CD4-positive, alpha-beta T cell (primary cell): ENCODE measurements around the gene PPFIBP2. TPM values are rescaled to one million over a fixed set of nuclear protein-coding genes. Genes with fewer than 3 reads are reported as not detected.

Experiments
- ATAC-seq: fragments of 200-7000 bp; cut with Tn5 transposase; one replicate; pipeline ENCODE4 v1.10.0; 2022; ENCODE audit warnings: mild to moderate bottlenecking; ENCODE audit not compliant: poor library complexity
- CTCF ChIA-PET: fragments of 350-600 bp; sonication (Branson Sonifier 250); formaldehyde crosslinking; loops from one replicate; lab custom pipeline; 2021; ENCODE audit warnings: antibody characterized with exemption, inconsistent platforms; lab: Charles Lee
- POLR2A ChIA-PET: fragments of 350-600 bp; sonication (Branson Sonifier 250); formaldehyde crosslinking; loops from one replicate; lab custom pipeline; 2021; ENCODE audit warnings: antibody characterized with exemption, inconsistent platforms; lab: Charles Lee
- DNase-seq, 14 experiments: peaks; one replicate each; pipeline ENCODE4 v3.0.0-alpha.2; 2013 to 2020; ENCODE audit warnings: mixed read lengths in 2 of 14
- H3K27ac ChIP-seq, 2 donors: one replicate each; pipeline versions ENCODE4 v1.5.1 to v1.7.0; 2013; ENCODE audit warnings: low read length in 2 of 2, low read depth in 1 of 2, mild to moderate bottlenecking in 1 of 2
- H3K27me3 ChIP-seq, 2 experiments: 1 replicate in 1 of 2; 2 replicates in 1 of 2; pipeline versions ENCODE4 v1.6.1 to v1.7.0; 2013; ENCODE audit warnings: low read length in 2 of 2, control low read depth in 1 of 2, mild to moderate bottlenecking in 1 of 2, moderate library complexity in 1 of 2; ENCODE audit not compliant: insufficient read depth in 2 of 2, control insufficient read depth in 1 of 2
- H3K36me3 ChIP-seq: one replicate; pipeline ENCODE4 v1.6.1; 2013; ENCODE audit warnings: low read length, control low read depth; ENCODE audit not compliant: insufficient read depth
- H3K4me1 ChIP-seq: one replicate; pipeline ENCODE4 v1.6.1; 2013; ENCODE audit warnings: low read length, control low read depth; ENCODE audit not compliant: insufficient read depth
- H3K4me3 ChIP-seq: one replicate; pipeline ENCODE4 v1.5.1; 2013; ENCODE audit warnings: mild to moderate bottlenecking, low read length, moderate library complexity
- H3K9me3 ChIP-seq, 2 experiments: 1 replicate in 1 of 2; 2 replicates in 1 of 2; pipeline versions ENCODE4 v1.6.1 to v1.7.0; 2013; ENCODE audit warnings: low read length in 2 of 2, mild to moderate bottlenecking in 2 of 2, control low read depth in 1 of 2, moderate library complexity in 1 of 2; ENCODE audit not compliant: control insufficient read depth in 1 of 2, insufficient read depth in 1 of 2
- H3K27ac Mint-ChIP-seq: one replicate; pipeline ENCODE4 v1.8.0; 2020; ENCODE audit warnings: mixed read lengths
- H3K27me3 Mint-ChIP-seq: one replicate; pipeline ENCODE4 v1.8.0; 2021; ENCODE audit warnings: mixed read lengths
- H3K36me3 Mint-ChIP-seq: one replicate; pipeline ENCODE4 v1.8.0; 2021; ENCODE audit warnings: low read depth, mixed read lengths
- H3K4me1 Mint-ChIP-seq: one replicate; pipeline ENCODE4 v1.8.0; 2021; ENCODE audit warnings: low read depth, mixed read lengths
- H3K4me3 Mint-ChIP-seq: one replicate; pipeline ENCODE4 v1.8.0; 2020; ENCODE audit warnings: mild to moderate bottlenecking, mixed read lengths
- H3K9me3 Mint-ChIP-seq: one replicate; pipeline ENCODE4 v1.8.0; 2020; ENCODE audit warnings: mixed read lengths
- CTCF ChIP-seq: fragments of 200-600 bp; IDR thresholded peaks from one replicate; pipeline ENCODE4 v1.8.0; 2022; ENCODE audit warnings: antibody characterized with exemption, mild to moderate bottlenecking
- intact Hi-C, 2 experiments: fragments of 100-400 bp; cut with DNase I in 1 of 2; cut with micrococcal nuclease in 1 of 2; formaldehyde crosslinking; loops; one replicate each; pipeline versions ENCODE4 v1.15.1 to v1.9.0; 2023 to 2025; cut with DNase I, micrococcal nuclease
- total RNA-seq, 174 experiments: library from RNA in 2 of 174; stranded (reverse) in 2 of 174; gene quantifications; one replicate each; pipeline ENCODE4 v1.2.3 and lab custom pipeline; 2021 to 2026

Gene PPFIBP2
- total RNA-seq, 2 experiments from 2014 or later: 27.0 to 35.9 TPM

GRCh38 chr11:7632211-7632610, 118.4 kb downstream of the PPFIBP2 start:
- no peaks in the 10 kb centered on the region for H3K36me3 ChIP-seq
- CTCF ChIA-PET: no interaction called here
- no peak overlapping the region for H3K27ac Mint-ChIP-seq

GRCh38 chr11:7635137-7635536, 121.3 kb downstream of the PPFIBP2 start:
- Histone ChIP-seq H3K27ac (no peak overlapping the region), H3K9me3 (no peaks in the 10 kb centered on the region), H3K4me1 (no peaks in the 10 kb centered on the region), H3K4me3 (no peak overlapping the region), H3K27me3 (no peaks in the 10 kb centered on the region), H3K36me3 (no peaks in the 10 kb centered on the region)
- intact Hi-C loops: no loop called here
- Mint-ChIP-seq H3K4me1 (no peaks in the 10 kb centered on the region), H3K36me3 (peaks cover 99% of the 10 kb centered on the region), H3K27me3 (no peaks in the 10 kb centered on the region), H3K4me3 (no peak overlapping the region), H3K9me3 (no peaks in the 10 kb centered on the region), H3K27ac (no peak overlapping the region)
- CTCF ChIA-PET: no interaction called here
- DNase-seq (no peak), ATAC-seq (no peak)
- POLR2A ChIA-PET: no interaction called here
- TF ChIP-seq CTCF: no peak

More at GRCh38 chr11:7632211-7632610, 118.4 kb downstream of the PPFIBP2 start:
- H3K27me3 ChIP-seq: no peaks in the 10 kb centered on the region
- no peaks in the 10 kb centered on the region for H3K4me1 Mint-ChIP-seq
- no peak overlapping the region for H3K4me3 ChIP-seq
- DNase-seq (no peak), ATAC-seq (no peak)
- no peaks in the 10 kb centered on the region for H3K9me3 Mint-ChIP-seq
- intact Hi-C loops: no loop called here
- no peak overlapping the region for H3K4me3 Mint-ChIP-seq
- POLR2A ChIA-PET: no interaction called here
- H3K9me3 ChIP-seq: no peaks in the 10 kb centered on the region
- no peaks in the 10 kb centered on the region for H3K27me3 Mint-ChIP-seq
- peaks cover 96% of the 10 kb centered on the region for H3K36me3 Mint-ChIP-seq
- H3K4me1 ChIP-seq: no peaks in the 10 kb centered on the region
- no peak for TF ChIP-seq CTCF
- no peak overlapping the region for H3K27ac ChIP-seq

- no peaks in the 10 kb centered on the region for H3K27me3 Mint-ChIP-seq
- H3K36me3 ChIP-seq: no peaks in the 10 kb centered on the region
- intact Hi-C loops: no loop called here
Measured at GRCh38 chr11:7635708-7636107, 121.9 kb downstream of the PPFIBP2 start.

More at GRCh38 chr11:7635708-7636107, 121.9 kb downstream of the PPFIBP2 start:
- Mint-ChIP-seq H3K9me3 (no peaks in the 10 kb centered on the region), H3K4me1 (no peaks in the 10 kb centered on the region), H3K36me3 (peaks cover 99% of the 10 kb centered on the region), H3K27ac (no peak overlapping the region), H3K4me3 (no peak overlapping the region)
- no peak for TF ChIP-seq CTCF
- DNase-seq (no peak), ATAC-seq (no peak)
- CTCF ChIA-PET: no interaction called here
- no peaks in the 10 kb centered on the region for H3K4me1 ChIP-seq
- no peak overlapping the region for H3K27ac ChIP-seq
- H3K4me3 ChIP-seq: no peak overlapping the region
- no peaks in the 10 kb centered on the region for H3K27me3 ChIP-seq
- no peaks in the 10 kb centered on the region for H3K9me3 ChIP-seq
- POLR2A ChIA-PET: no interaction called here
